H9 (cell line): ENCODE data around the gene MICAL3. TPM values are rescaled to one million over a fixed set of nuclear protein-coding genes. Genes with fewer than 3 reads are reported as not detected.

ENCODE experiments used
- DNase-seq: peaks from one replicate; pipeline ENCODE4 v3.0.0-alpha.2; 2017
- H2AFZ ChIP-seq: one replicate; pipeline ENCODE4 v1.6.1; 2013; ENCODE audit warnings: mild to moderate bottlenecking, low read length, control low read depth, moderate library complexity
- H2AK5ac ChIP-seq: 2 replicates; pipeline ENCODE4 v1.6.1; 2013; ENCODE audit warnings: low read length, control low read depth, mixed read lengths; ENCODE audit not compliant: insufficient read length
- H2BK120ac ChIP-seq: one replicate; pipeline ENCODE4 v1.6.1; 2013; ENCODE audit warnings: low read depth, mild to moderate bottlenecking, low read length, control low read depth, inconsistent platforms; ENCODE audit not compliant: poor library complexity, severe bottlenecking
- H2BK12ac ChIP-seq: 2 replicates; pipeline ENCODE4 v1.6.1; 2013; ENCODE audit warnings: low read length, control low read depth, mixed read lengths, low read depth; ENCODE audit not compliant: insufficient read length
- H2BK15ac ChIP-seq: 2 replicates; pipeline ENCODE4 v1.6.1; 2013; ENCODE audit warnings: low read depth, low read length, control low read depth
- H2BK20ac ChIP-seq: one replicate; pipeline ENCODE4 v1.6.1; 2013; ENCODE audit warnings: low read depth, mild to moderate bottlenecking, low read length, control low read depth, inconsistent platforms; ENCODE audit not compliant: poor library complexity, severe bottlenecking
- H2BK5ac ChIP-seq: 2 replicates; pipeline ENCODE4 v1.6.1; 2013; ENCODE audit warnings: low read length, control low read depth, mixed read lengths; ENCODE audit not compliant: insufficient read length
- H3K14ac ChIP-seq: 2 replicates; pipeline ENCODE4 v1.6.1; 2013; ENCODE audit warnings: low read length, control low read depth; ENCODE audit not compliant: insufficient read depth
- H3K18ac ChIP-seq: 2 replicates; pipeline ENCODE4 v1.6.1; 2013; ENCODE audit warnings: low read depth, mild to moderate bottlenecking, mixed read lengths, low read length, control low read depth; ENCODE audit not compliant: insufficient read length
- H3K23ac ChIP-seq: 2 replicates; pipeline ENCODE4 v1.6.1; 2013; ENCODE audit warnings: low read length, control low read depth, mixed read lengths, low read depth; ENCODE audit not compliant: insufficient read length
- H3K23me2 ChIP-seq: 2 replicates; pipeline ENCODE4 v1.6.1; 2013; ENCODE audit warnings: low read depth, mild to moderate bottlenecking, mixed read lengths, low read length, control low read depth; ENCODE audit not compliant: insufficient read length, poor library complexity, severe bottlenecking
- H3K27ac ChIP-seq: 2 replicates; pipeline ENCODE4 v1.5.1; 2013; ENCODE audit warnings: low read length, control low read depth, mixed read lengths, low read depth; ENCODE audit not compliant: insufficient read length
- H3K27me3 ChIP-seq: 2 replicates; pipeline ENCODE4 v1.6.1; 2013; ENCODE audit warnings: low read length, control low read depth, inconsistent platforms; ENCODE audit not compliant: insufficient read depth
- H3K4ac ChIP-seq: 2 replicates; pipeline ENCODE4 v1.6.1; 2013; ENCODE audit warnings: low read depth, mild to moderate bottlenecking, control low read depth, inconsistent platforms, low read length, moderate library complexity
- H3K4me1 ChIP-seq: 2 replicates; pipeline ENCODE4 v1.6.1; 2013; ENCODE audit warnings: low read length, control low read depth, inconsistent platforms; ENCODE audit not compliant: insufficient read depth
- H3K4me2 ChIP-seq: 2 replicates; pipeline ENCODE4 v1.6.1; 2013; ENCODE audit warnings: low read length, control low read depth, mixed read lengths; ENCODE audit not compliant: insufficient read length, insufficient read depth
- H3K56ac ChIP-seq: 2 replicates; pipeline ENCODE4 v1.6.1; 2013; ENCODE audit warnings: low read depth, mild to moderate bottlenecking, mixed read lengths, low read length, control low read depth; ENCODE audit not compliant: insufficient read length
- H3K79me1 ChIP-seq: 2 replicates; pipeline ENCODE4 v1.6.1; 2013; ENCODE audit warnings: low read depth, mild to moderate bottlenecking, moderate library complexity, low read length, control low read depth, inconsistent platforms; ENCODE audit not compliant: insufficient read depth, poor library complexity, severe bottlenecking
- H3K79me2 ChIP-seq: 2 replicates; pipeline ENCODE4 v1.6.1; 2013; ENCODE audit warnings: low read length, control low read depth, inconsistent platforms; ENCODE audit not compliant: insufficient read depth
- H3K9ac ChIP-seq: 2 replicates; pipeline ENCODE4 v1.6.1; 2013; ENCODE audit warnings: low read length, control low read depth, mixed read lengths; ENCODE audit not compliant: insufficient read length; ENCODE audit errors: extremely low read depth
- H3K9me3 ChIP-seq: one replicate; pipeline ENCODE4 v1.6.1; 2013; ENCODE audit warnings: low read depth, low read length, inconsistent platforms; ENCODE audit not compliant: control insufficient read depth
- H3T11ph ChIP-seq: one replicate; pipeline ENCODE4 v1.6.1; 2013; ENCODE audit warnings: mild to moderate bottlenecking, low read length, control low read depth, inconsistent platforms
- H4K20me1 ChIP-seq: one replicate; pipeline ENCODE4 v1.6.1; 2013; ENCODE audit not compliant: control insufficient read depth, insufficient read length, insufficient read depth
- H4K5ac ChIP-seq: 2 replicates; pipeline ENCODE4 v1.6.1; 2013; ENCODE audit warnings: low read depth, mild to moderate bottlenecking, mixed read lengths, low read length, control low read depth; ENCODE audit not compliant: insufficient read length
- H4K8ac ChIP-seq: replicated peaks from 2 replicates; pipeline ENCODE4 v1.6.1; 2013; ENCODE audit warnings: low read length, control low read depth, mixed read lengths, low read depth; ENCODE audit not compliant: insufficient read length
- H4K91ac ChIP-seq: 2 replicates; pipeline ENCODE4 v1.6.1; 2013; ENCODE audit warnings: low read depth, mild to moderate bottlenecking, moderate library complexity, mixed read lengths, low read length, control low read depth; ENCODE audit not compliant: insufficient read length
- H3K27ac Mint-ChIP-seq, 3 experiments: 2 replicates in 2 of 3; 3 replicates in 1 of 3; pipeline ENCODE4 v1.8.0; 2020 to 2021; ENCODE audit warnings: mixed read lengths in 3 of 3, mild to moderate bottlenecking in 1 of 3, moderate library complexity in 1 of 3
- H3K27me3 Mint-ChIP-seq: 2 replicates; pipeline ENCODE4 v1.8.0; 2021; ENCODE audit warnings: low read depth, mild to moderate bottlenecking, moderate library complexity, mixed read lengths
- H3K36me3 Mint-ChIP-seq, 3 experiments: 2 replicates in 2 of 3; 3 replicates in 1 of 3; pipeline ENCODE4 v1.8.0; 2020 to 2021; ENCODE audit warnings: low read depth in 3 of 3, mixed read lengths in 3 of 3; ENCODE audit not compliant: insufficient read depth in 1 of 3
- H3K4me1 Mint-ChIP-seq, 2 experiments: 2 replicates each; pipeline ENCODE4 v1.8.0; 2020; ENCODE audit warnings: mixed read lengths in 2 of 2
- H3K4me3 Mint-ChIP-seq, 2 experiments: 2 replicates in 1 of 2; 3 replicates in 1 of 2; pipeline ENCODE4 v1.8.0; 2020 to 2021; ENCODE audit warnings: mild to moderate bottlenecking in 2 of 2, mixed read lengths in 2 of 2, moderate library complexity in 1 of 2
- H3K9me3 Mint-ChIP-seq, 2 experiments: 2 replicates in 1 of 2; 3 replicates in 1 of 2; pipeline ENCODE4 v1.8.0; 2020; ENCODE audit warnings: mild to moderate bottlenecking in 2 of 2, mixed read lengths in 2 of 2, moderate library complexity in 1 of 2
- WGBS: extraction: QIAGEN DNeasy Blood & Tissue Kit; methylation state at CpG from one replicate; pipeline ENCODE4 v1.1.7; 2013; ENCODE audit warnings: missing lambda C conversion rate, low lambda C conversion rate, mixed read lengths; ENCODE audit not compliant: insufficient read length; ENCODE audit errors: extremely low coverage; 5-methylcytosine and 5-hydroxymethylcytosine counted together
- total RNA-seq: library from RNA; stranded (reverse); gene quantifications from 2 replicates; pipeline ENCODE4 v1.2.1, GENCODE V29; 2021
- TF ChIP-seq, protein P1 (sequence below): fragments of 200-600 bp; sonication (generic); conservative IDR thresholded peaks from 3 replicates; pipeline ENCODE4 v1.8.0; 2021; ENCODE audit warnings: antibody characterized with exemption, mild to moderate bottlenecking

The MICAL3 gene
- total RNA-seq, 1 experiment from 2014 or later = 50.2 TPM

DNA sequence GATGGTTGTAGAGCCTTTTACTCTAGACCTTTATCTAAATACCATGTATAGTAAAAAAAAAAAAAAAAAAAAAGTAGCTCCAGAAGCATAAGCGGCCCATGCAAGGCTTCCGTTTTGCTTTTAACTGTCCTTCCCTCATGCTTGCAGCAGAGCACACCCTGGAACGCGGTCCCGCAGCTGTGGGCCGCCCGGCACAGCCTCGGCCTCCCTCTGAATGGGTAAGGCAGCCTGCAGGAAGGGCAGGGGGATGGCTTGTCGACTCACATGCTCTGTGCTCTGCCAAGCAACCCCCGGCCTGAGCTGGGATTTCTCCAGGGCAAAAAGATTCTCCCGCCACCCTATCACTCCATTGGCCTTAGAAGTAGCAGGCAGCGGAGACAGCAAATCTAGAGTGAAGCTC lies 148.7 kb downstream of the MICAL3 start:
- no peak overlapping the region for H3K27ac Mint-ChIP-seq

More for the DNA sequence above, 148.7 kb downstream of the MICAL3 start:
- H3K56ac ChIP-seq = no peak overlapping the region
- TF ChIP-seq, protein P1, sequence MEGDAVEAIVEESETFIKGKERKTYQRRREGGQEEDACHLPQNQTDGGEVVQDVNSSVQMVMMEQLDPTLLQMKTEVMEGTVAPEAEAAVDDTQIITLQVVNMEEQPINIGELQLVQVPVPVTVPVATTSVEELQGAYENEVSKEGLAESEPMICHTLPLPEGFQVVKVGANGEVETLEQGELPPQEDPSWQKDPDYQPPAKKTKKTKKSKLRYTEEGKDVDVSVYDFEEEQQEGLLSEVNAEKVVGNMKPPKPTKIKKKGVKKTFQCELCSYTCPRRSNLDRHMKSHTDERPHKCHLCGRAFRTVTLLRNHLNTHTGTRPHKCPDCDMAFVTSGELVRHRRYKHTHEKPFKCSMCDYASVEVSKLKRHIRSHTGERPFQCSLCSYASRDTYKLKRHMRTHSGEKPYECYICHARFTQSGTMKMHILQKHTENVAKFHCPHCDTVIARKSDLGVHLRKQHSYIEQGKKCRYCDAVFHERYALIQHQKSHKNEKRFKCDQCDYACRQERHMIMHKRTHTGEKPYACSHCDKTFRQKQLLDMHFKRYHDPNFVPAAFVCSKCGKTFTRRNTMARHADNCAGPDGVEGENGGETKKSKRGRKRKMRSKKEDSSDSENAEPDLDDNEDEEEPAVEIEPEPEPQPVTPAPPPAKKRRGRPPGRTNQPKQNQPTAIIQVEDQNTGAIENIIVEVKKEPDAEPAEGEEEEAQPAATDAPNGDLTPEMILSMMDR = no peak
- no peak for DNase-seq
- no peaks in the 10 kb centered on the region for H3K4me1 ChIP-seq
- no peak overlapping the region for H4K8ac ChIP-seq
- WGBS = no CpG with 5 or more reads among the region's 12 CpGs
- no peaks in the 10 kb centered on the region for H3K79me2 ChIP-seq
- Mint-ChIP-seq H3K36me3 (peaks cover 32 to 77% (median 48%) of the 10 kb centered on the region in 3 experiments; a peak in 6 of 7 replicates), H3K27me3 (peaks cover 87% of the 10 kb centered on the region), H3K9me3 (no peaks in the 10 kb centered on the region), H3K4me3 (no peak overlapping the region), H3K4me1 (no peaks in the 10 kb centered on the region)
- H2BK12ac ChIP-seq = no peak overlapping the region
- no peaks in the 10 kb centered on the region for H4K20me1 ChIP-seq
- H2AFZ ChIP-seq = no peak overlapping the region
- no peak overlapping the region for H3K23ac ChIP-seq
- H3K9me3 ChIP-seq = no peaks in the 10 kb centered on the region
- no peak overlapping the region for H2BK120ac ChIP-seq
- H3K79me1 ChIP-seq = no peaks in the 10 kb centered on the region
- no peak overlapping the region for H2BK15ac ChIP-seq
- H3K27me3 ChIP-seq = peaks cover 30% of the 10 kb centered on the region; the same call in 1 of the 2 replicates
- no peak overlapping the region for H3K18ac ChIP-seq
- H2AK5ac ChIP-seq = no peak overlapping the region
- H3K27ac ChIP-seq = no peak overlapping the region
- no peak overlapping the region for H3K4ac ChIP-seq
- H2BK20ac ChIP-seq = no peak overlapping the region
- no peak overlapping the region for H3K14ac ChIP-seq
- H4K91ac ChIP-seq = no peak overlapping the region
- no peak overlapping the region for H3K9ac ChIP-seq
- H4K5ac ChIP-seq = no peak overlapping the region
- no peak overlapping the region for H3T11ph ChIP-seq
- no peak overlapping the region for H3K4me2 ChIP-seq
- no peak overlapping the region for H2BK5ac ChIP-seq
- H3K23me2 ChIP-seq = no peaks in the 10 kb centered on the region
